ENCODE results near the gene PLCB1. TPM values are rescaled to one million over a fixed set of nuclear protein-coding genes. Genes with fewer than 3 reads are reported as not detected.

The PLCB1 gene
- total and polyA plus RNA-seq, 10 of the 15 experiments (the other 5 are each of a cell fraction or from before 2014, with no cell fraction given), result 0.05 to 5.3 (median 0.17) TPM; not detected in 1

- in situ Hi-C loops (cut with MboI), result no loop called here
- WGBS (ENCODE audit: insufficient coverage, insufficient replicate concordance, low lambda C conversion rate, missing lambda C conversion rate), result 27% methylated on average over 2 of the region's 2 CpGs
Observed at GRCh38 chr20:8242066-8242465, 110.0 kb downstream of the PLCB1 start.

More at GRCh38 chr20:8242066-8242465, 110.0 kb downstream of the PLCB1 start:
- Histone ChIP-seq H2AFZ (ENCODE audit: control insufficient read depth, low read depth, low read length) (no peak overlapping the region), H3K79me2 (ENCODE audit: control insufficient read depth, insufficient read depth, low read length) (no peaks in the 10 kb centered on the region), H3K36me3 (ENCODE audit: control insufficient read depth in 2 of 2, insufficient read depth in 2 of 2, low read length in 1 of 2) (no peaks in the 10 kb centered on the region), H3K4me3 (no peak overlapping the region), H4K20me1 (ENCODE audit: control insufficient read depth, insufficient read depth) (no peaks in the 10 kb centered on the region), H3K4me1 (ENCODE audit: control insufficient read depth, insufficient read depth, low read length) (no peaks in the 10 kb centered on the region), H3K9me3 (replicated peaks; ENCODE audit: control insufficient read depth, insufficient read depth, low read length) (no peaks in the 10 kb centered on the region), H3K9ac (ENCODE audit: control insufficient read depth, insufficient read depth, low read length) (no peak overlapping the region), H3K27ac (ENCODE audit: control insufficient read depth, insufficient read depth) (no peak overlapping the region), H3K4me2 (ENCODE audit: control insufficient read depth, insufficient read depth) (no peak overlapping the region), H3K27me3 (replicated peaks in 1 of 2; ENCODE audit: control insufficient read depth in 2 of 2, insufficient read depth in 2 of 2, low read length in 1 of 2) (no peaks in the 10 kb centered on the region; a peak in 1 of 4 replicates)
- no peak for DNase-seq (ENCODE audit: low read depth, low spot score)
- FAIRE-seq, result no peak
- TF ChIP-seq SKIL (IDR thresholded peaks at IDR 0.05; ENCODE audit: low read depth, poor library complexity, severe bottlenecking) (no peak), TARDBP (IDR thresholded peaks at IDR 0.05; ENCODE audit: borderline replicate concordance) (no peak), HCFC1 (IDR thresholded peaks at IDR 0.05; ENCODE audit: low read length) (no peak), PBX3 (IDR thresholded peaks at IDR 0.05; ENCODE audit: insufficient replicate concordance, low read depth, low read length) (no peak), SMAD1 (IDR thresholded peaks at IDR 0.05; ENCODE audit: low read depth, partially characterized antibody) (no peak), ZBTB4 (CRISPR knock-in tag; IDR thresholded peaks at IDR 0.05) (no peak)
- ChIA-PET SMC1A (ENCODE audit: uncharacterized antibody, unreplicated experiment) (interaction anchor here (0.5 to 2.0 kb wide), 3 partner anchors 12 to 197 kb away, joined by 3 to 7 read pairs (median 3); no protein-coding TSS in a partner anchor), RAD21 (ENCODE audit: unreplicated experiment) (interaction anchor here (0.8 kb wide), 1 partner anchor 11 kb away, joined by 4 read pairs; no protein-coding TSS in a partner anchor), POLR2A (no interaction called here), CTCF (interaction anchor here (0.5 to 1.3 kb wide), 3 partner anchors 64 to 1142 kb away, joined by 3 read pairs; no protein-coding TSS in a partner anchor)
- no peak for ATAC-seq
- no TSS peak for BruUV-seq (replicated peaks)
- intact Hi-C loops (cut with micrococcal nuclease; ENCODE audit: unreplicated experiment), result no loop called here
